GM23338 (cell line): ENCODE measurements around the gene PAN2. TPM values are rescaled to one million over a fixed set of nuclear protein-coding genes. Genes with fewer than 3 reads are reported as not detected.

Experiments used
- ATAC-seq: fragments of 200-7000 bp; cut with Tn5 transposase; 3 replicates; pipeline ENCODE4 v1.9.1; 2020
- DNase-seq: peaks from one replicate; pipeline ENCODE4 v3.0.0-alpha.2; 2015; ENCODE audit warnings: low spot score
- H2AFZ ChIP-seq: fragments of 200-600 bp; sonication (generic); 2 replicates; pipeline ENCODE4 v1.8.0; 2016; ENCODE audit warnings: antibody characterized with exemption, mild to moderate bottlenecking, moderate library complexity
- H3F3A ChIP-seq: fragments of 200-600 bp; sonication (generic); replicated peaks from 2 replicates; pipeline ENCODE4 v1.8.0; 2017; ENCODE audit warnings: antibody characterized with exemption, mixed run types, low read depth
- H3K27ac ChIP-seq: fragments of 200-600 bp; sonication (generic); 2 replicates; pipeline ENCODE4 v1.6.1; 2016; ENCODE audit warnings: low read depth
- H3K27me3 ChIP-seq: fragments of 200-600 bp; sonication (generic); 2 replicates; pipeline ENCODE4 v1.8.0; 2016; ENCODE audit warnings: mild to moderate bottlenecking, mixed run types, moderate library complexity; ENCODE audit not compliant: insufficient read depth
- H3K36me3 ChIP-seq: fragments of 200-600 bp; sonication (generic); 2 replicates; pipeline ENCODE4 v1.8.0; 2016; ENCODE audit warnings: mild to moderate bottlenecking; ENCODE audit not compliant: insufficient read depth
- H3K4me1 ChIP-seq: fragments of 200-600 bp; sonication (generic); 2 replicates; pipeline ENCODE4 v1.8.0; 2016; ENCODE audit warnings: mild to moderate bottlenecking, moderate library complexity; ENCODE audit not compliant: insufficient read depth
- H3K4me2 ChIP-seq: fragments of 200-600 bp; sonication (generic); 2 replicates; pipeline ENCODE4 v1.7.1; 2017; ENCODE audit warnings: mixed run types
- H3K4me3 ChIP-seq: fragments of 200-600 bp; sonication (generic); 2 replicates; pipeline ENCODE4 v1.6.1; 2016; ENCODE audit warnings: mixed run types
- H3K79me2 ChIP-seq: fragments of 200-600 bp; sonication (generic); replicated peaks from 2 replicates; pipeline ENCODE4 v1.8.0; 2017; ENCODE audit warnings: mild to moderate bottlenecking; ENCODE audit not compliant: insufficient read depth
- H3K9me2 ChIP-seq: fragments of 200-600 bp; sonication (generic); 2 replicates; pipeline ENCODE4 v1.8.0; 2017; ENCODE audit not compliant: insufficient read depth
- H4K20me1 ChIP-seq: fragments of 200-600 bp; sonication (generic); replicated peaks from 2 replicates; pipeline ENCODE4 v1.8.0; 2017; ENCODE audit warnings: mild to moderate bottlenecking; ENCODE audit not compliant: insufficient read depth
- H3K27ac Mint-ChIP-seq: 2 replicates; pipeline ENCODE4 v1.8.0; 2020; ENCODE audit warnings: inconsistent platforms, mild to moderate bottlenecking, moderate library complexity, mixed read lengths
- H3K27me3 Mint-ChIP-seq: 3 replicates; pipeline ENCODE4 v1.8.0; 2022; ENCODE audit warnings: low read depth, mild to moderate bottlenecking, moderate library complexity, mixed read lengths, inconsistent platforms; ENCODE audit not compliant: insufficient read depth, poor library complexity
- H3K36me3 Mint-ChIP-seq: 3 replicates; pipeline ENCODE4 v1.8.0; 2021; ENCODE audit warnings: low read depth, mild to moderate bottlenecking, inconsistent platforms, moderate library complexity, mixed read lengths
- H3K4me1 Mint-ChIP-seq: 3 replicates; pipeline ENCODE4 v1.8.0; 2020; ENCODE audit warnings: mild to moderate bottlenecking, inconsistent platforms, mixed read lengths
- H3K4me3 Mint-ChIP-seq: 3 replicates; pipeline ENCODE4 v1.8.0; 2021; ENCODE audit warnings: moderate library complexity, mild to moderate bottlenecking, inconsistent platforms, mixed read lengths
- H3K9me3 Mint-ChIP-seq: 3 replicates; pipeline ENCODE4 v1.8.0; 2020; ENCODE audit warnings: moderate library complexity, mild to moderate bottlenecking, inconsistent platforms, mixed read lengths
- CREB1 ChIP-seq: fragments of 250-450 bp; sonication (Bioruptor Pico); IDR thresholded peaks from 2 replicates; pipeline ENCODE4 v1.5.0; 2020; ENCODE audit warnings: low read depth, mild to moderate bottlenecking, moderate library complexity
- CTCF ChIP-seq, 2 experiments: fragments of 200-600 bp in 1 of 2; sonication (generic) in 1 of 2; conservative IDR thresholded peaks; 2 replicates each; pipeline versions ENCODE4 v1.5.1 to v1.6.1; 2016 to 2017; ENCODE audit warnings: antibody characterized with exemption in 2 of 2, low read depth in 2 of 2, mild to moderate bottlenecking in 2 of 2, moderate library complexity in 1 of 2
- ETS1 ChIP-seq: IDR thresholded peaks from 2 replicates; pipeline ENCODE4 v1.6.1; 2016; ENCODE audit warnings: antibody characterized with exemption
- EZH2phosphoT487 ChIP-seq: fragments of 200-600 bp; sonication (generic); IDR thresholded peaks from one replicate; pipeline ENCODE4 v1.8.1; 2018; ENCODE audit warnings: antibody characterized with exemption; ENCODE audit not compliant: unreplicated experiment
- NANOG ChIP-seq: IDR thresholded peaks from 2 replicates; pipeline ENCODE4 v1.6.1; 2016; ENCODE audit warnings: antibody characterized with exemption, borderline replicate concordance
- REST ChIP-seq: IDR thresholded peaks from one replicate; pipeline ENCODE4 v1.6.1; 2018; ENCODE audit warnings: antibody characterized with exemption; ENCODE audit not compliant: unreplicated experiment
- STAT1 ChIP-seq: IDR thresholded peaks from one replicate; pipeline ENCODE4 v1.6.1; 2016; ENCODE audit warnings: antibody characterized with exemption; ENCODE audit not compliant: unreplicated experiment
- ZNF114 ChIP-seq: fragments of 250-450 bp; sonication (Bioruptor Pico); IDR thresholded peaks from 2 replicates; pipeline ENCODE4 v1.5.0; 2020; ENCODE audit warnings: mild to moderate bottlenecking, moderate library complexity
- ZNF462 ChIP-seq: fragments of 250-450 bp; sonication (Bioruptor Pico); IDR thresholded peaks from 2 replicates; pipeline ENCODE4 v1.5.0; 2020; ENCODE audit warnings: mild to moderate bottlenecking, moderate library complexity
- polyA plus RNA-seq: library from polyadenylated mRNA; unstranded; fragments of >200 nt; fragmentation: Nextera tagmentation; extraction: Ambion mirVana; gene quantifications from 2 replicates; pipeline ENCODE4 v1.2.1, GENCODE V29; 2016
- total RNA-seq: library from RNA; depleted of rRNA; stranded (reverse); fragments of >200 nt; shearing (Covaris generic); gene quantifications from 2 replicates; pipeline ENCODE4 v1.2.3, GENCODE V29; 2014

The PAN2 gene
- total and polyA plus RNA-seq, 2 experiments from 2014 or later, result 11.5 to 27.2 TPM

GRCh38 chr12:56300644-56301464 is 32.9 kb downstream of the PAN2 start:
- DNase-seq (peak; percentile 4), ATAC-seq (peak; percentile 15; the same call in 2 of the 3 replicates)
- Histone ChIP-seq H3K4me2 (peak overlapping the region; percentile 76), H4K20me1 (peaks cover 13% of the 10 kb centered on the region), H3K4me1 (peaks cover 18% of the 10 kb centered on the region), H3K27ac (peak overlapping the region; percentile 93), H3K79me2 (peaks cover 40% of the 10 kb centered on the region), H3K27me3 (no peaks in the 10 kb centered on the region), H3K4me3 (peak overlapping the region; percentile 99), H3K36me3 (peaks cover 14% of the 10 kb centered on the region; the same call in 1 of the 2 replicates), H2AFZ (no peak overlapping the region), H3K9me2 (no peaks in the 10 kb centered on the region), H3F3A (peaks cover 32% of the 10 kb centered on the region)
- H3K9me3 Mint-ChIP-seq, result no peaks in the 10 kb centered on the region; the same call in 2 of the 3 replicates
- peaks cover 11% of the 10 kb centered on the region for H3K27me3 Mint-ChIP-seq
- peak overlapping the region; percentile 97 for H3K27ac Mint-ChIP-seq
- peaks cover 46% of the 10 kb centered on the region; the same call in 2 of the 3 replicates for H3K36me3 Mint-ChIP-seq
- H3K4me3 Mint-ChIP-seq, result peak overlapping the region; percentile 99
- peaks cover 19% of the 10 kb centered on the region for H3K4me1 Mint-ChIP-seq
- TF ChIP-seq ETS1 (no peak), REST (no peak), CREB1 (CRISPR knock-in tag) (no peak), NANOG (no peak), CTCF (conservative IDR thresholded peaks at IDR 0.05; ENCODE audit: low read depth in 2 of 2) (no peak), ZNF462 (no peak), STAT1 (no peak), ZNF114 (CRISPR knock-in tag) (no peak), EZH2phosphoT487 (no peak)
